Fibroblast of peridontal ligament (primary cell): ENCODE results near the gene PRSS53.
"Not testable (repeated sequence)": the region's sequence is repeated elsewhere in the genome, so short reads cannot be mapped to it uniquely, and the experiment has no call there.

ENCODE experiments used
- DNase-seq: peaks from one replicate; pipeline ENCODE4 v3.0.0-alpha.2; 2010; ENCODE audit errors: extremely low read depth

The PRSS53 gene

DNA sequence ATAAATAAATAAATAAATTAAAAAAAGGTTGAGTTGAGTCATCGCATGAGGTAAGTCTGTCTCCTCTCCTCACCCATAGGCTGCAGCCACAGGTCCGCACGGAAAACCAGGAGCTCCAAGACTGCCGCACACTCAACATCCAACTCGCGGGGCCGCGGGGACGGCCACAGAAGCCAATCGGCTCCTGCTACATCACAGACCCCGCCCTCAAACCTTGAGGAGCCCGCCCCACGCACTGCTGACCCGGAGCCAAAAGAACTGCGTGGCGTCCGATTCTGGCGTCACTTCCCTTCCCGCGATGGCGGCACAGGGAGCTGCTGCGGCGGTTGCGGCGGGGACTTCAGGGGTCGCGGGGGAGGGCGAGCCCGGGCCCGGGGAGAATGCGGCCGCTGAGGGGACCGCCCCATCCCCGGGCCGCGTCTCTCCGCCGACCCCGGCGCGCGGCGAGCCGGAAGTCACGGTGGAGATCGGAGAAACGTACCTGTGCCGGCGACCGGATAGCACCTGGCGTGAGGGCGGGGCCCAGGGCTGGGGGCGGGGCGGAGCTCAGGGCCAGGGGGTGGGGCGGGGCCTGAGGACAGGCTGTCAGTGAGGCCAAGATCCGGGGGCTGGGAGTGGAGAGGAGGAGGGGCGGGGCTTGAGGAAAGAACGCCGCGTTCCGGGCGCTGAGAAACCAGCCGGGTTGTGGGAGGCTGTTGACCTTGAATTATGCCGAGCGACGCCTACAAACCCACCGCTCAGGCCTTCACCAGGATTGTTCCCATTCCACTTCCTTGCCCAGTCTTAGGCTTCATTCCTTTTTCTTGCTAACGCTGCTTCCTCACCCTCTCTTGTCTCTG, 28.9 kb upstream of the PRSS53 start, which contains the start of gene KAT8:
TSS of gene KAT8 (plus strand) at position 281 of the 839 bp plus-strand sequence. CDS start at position 299, 18 bp downstream.
- DNase-seq, result peak; percentile 96

- DNase-seq, result no peak
These were observed 25.7 kb upstream of the PRSS53 start for GRCh38 chr16:31114468-31114867.

DNA sequence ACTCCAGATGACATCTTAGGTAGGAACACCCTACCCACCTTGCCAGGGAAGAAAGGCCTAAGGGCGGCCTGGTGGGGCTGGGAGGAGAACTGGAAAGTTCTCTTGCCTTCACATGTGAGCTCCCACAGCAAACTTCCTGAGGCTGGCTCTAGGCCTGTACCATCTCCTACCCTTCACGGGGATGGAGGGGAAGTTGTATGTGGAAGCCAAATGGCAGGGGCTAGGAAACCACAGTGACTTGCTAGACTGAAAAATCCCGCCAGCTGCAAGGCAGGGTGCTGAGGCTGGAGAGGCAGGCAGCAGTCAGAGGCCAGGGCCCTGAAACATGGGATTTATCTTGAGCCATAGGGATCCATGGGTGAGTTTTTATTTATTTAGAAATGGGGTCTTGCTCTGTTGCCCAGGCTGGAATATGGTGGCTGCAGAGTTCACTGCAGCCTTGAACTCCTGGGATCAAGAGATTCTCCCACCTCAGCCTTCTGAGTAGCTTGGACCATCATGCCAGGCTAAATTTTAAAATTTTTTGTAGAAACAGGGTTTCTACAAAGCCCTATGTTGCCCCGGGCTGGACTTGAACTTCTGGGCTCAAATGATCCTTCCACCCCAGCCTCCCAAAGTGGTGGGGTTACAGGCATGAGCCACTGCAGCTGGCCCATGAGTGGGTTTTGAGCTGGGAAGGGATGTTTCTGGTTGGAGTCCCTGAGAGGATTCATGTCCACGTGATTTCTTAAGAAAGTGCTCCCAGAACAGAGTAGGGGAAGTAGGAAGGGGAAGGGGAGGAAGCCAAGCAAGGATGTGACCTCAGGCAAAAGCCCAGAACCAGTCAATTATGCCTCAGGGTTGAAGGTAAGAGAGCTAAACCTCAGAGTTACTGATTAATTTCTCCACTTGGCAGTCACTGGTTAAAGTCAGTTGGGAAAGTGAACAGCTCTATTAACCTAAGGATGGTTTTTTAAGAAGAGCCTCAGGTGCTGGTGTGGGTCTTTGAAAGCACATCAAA, 24.7 kb upstream of the PRSS53 start:
- no peak for DNase-seq

GRCh38 chr16:31112711-31113110, 24.0 kb upstream of the PRSS53 start:
- DNase-seq, result no peak

DNA sequence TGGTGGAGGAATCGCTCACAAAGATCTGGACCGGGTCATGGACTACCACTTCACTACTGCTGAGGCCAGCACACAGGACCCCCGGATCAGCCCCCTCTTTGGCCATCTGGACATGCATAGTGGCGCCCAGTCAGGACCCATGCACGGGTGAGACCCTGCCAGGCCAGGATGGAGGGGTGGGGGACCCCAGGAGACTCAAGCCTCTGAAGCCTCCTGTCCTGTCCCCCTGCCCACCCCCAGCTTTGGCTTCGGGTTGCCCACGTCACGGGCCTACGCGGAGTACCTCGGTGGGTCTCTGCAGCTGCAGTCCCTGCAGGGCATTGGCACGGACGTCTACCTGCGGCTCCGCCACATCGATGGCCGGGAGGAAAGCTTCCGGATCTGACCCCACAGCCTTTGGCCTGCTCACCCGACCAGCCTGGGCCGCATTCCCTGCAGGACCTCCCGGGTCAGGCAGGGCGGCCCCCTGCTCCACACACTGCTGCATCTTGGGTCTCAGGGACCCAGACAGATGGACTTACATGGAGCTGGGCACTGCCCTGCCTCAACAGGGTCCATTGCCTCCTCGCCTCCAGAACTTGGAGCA, 23.2 kb upstream of the PRSS53 start:
- DNase-seq, result no peak

DNA sequence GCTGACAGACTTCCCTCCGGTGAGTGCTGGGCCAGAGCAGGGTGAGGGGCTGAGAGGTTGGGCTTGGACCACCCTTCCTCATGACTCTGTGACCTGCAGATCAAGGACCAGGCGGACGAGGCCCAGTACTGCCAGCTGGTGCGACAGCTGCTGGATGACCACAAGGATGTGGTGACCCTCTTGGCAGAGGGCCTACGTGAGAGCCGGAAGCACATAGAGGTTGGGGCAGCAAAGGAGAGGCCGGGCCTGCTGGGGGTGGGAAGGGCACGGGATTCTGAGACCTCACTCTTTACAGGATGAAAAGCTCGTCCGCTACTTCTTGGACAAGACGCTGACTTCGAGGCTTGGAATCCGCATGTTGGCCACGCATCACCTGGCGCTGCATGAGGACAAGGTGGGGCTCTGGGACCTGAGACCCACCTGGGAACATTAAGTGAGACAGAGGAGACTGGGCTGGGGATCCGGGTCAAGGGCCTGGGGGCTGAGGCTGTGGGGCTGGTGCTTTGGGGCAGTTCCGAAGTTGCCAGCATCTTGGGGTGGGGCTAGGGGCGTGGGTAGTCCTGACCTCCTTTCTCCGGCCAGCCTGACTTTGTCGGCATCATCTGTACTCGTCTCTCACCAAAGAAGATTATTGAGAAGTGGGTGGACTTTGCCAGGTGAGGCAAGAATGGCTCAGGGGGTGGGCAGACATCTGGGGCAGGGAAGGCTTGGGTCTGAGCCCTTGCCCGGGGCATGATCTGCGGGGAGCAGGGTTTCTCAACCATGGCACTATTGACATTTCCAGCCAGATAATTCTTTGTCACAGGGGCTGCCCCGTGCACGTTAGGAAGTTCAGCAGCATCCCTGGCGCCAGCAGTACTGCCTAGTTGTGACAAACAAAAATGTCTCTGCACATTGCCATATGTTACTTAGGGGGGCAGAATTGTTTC, 21.6 kb upstream of the PRSS53 start:
- DNase-seq, result no peak

DNA sequence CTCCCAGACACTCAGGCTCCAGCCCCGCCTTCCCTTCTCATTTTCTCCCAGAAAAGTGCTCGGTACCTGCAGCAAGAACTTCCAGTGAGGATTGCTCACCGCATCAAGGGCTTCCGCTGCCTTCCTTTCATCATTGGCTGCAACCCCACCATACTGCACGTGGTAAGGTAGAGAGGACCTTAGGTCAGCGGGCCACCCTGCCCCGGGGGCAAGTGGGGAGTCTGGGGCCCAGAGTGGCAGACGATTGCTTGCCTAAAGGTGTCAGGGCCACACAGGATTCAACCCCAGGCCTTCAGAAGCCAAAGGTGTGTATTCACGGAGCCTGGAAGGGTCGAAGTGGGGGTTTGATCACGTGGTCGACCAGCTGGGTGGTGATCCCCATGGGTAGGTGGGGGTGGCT, 20.9 kb upstream of the PRSS53 start:
- DNase-seq, result no peak

DNA sequence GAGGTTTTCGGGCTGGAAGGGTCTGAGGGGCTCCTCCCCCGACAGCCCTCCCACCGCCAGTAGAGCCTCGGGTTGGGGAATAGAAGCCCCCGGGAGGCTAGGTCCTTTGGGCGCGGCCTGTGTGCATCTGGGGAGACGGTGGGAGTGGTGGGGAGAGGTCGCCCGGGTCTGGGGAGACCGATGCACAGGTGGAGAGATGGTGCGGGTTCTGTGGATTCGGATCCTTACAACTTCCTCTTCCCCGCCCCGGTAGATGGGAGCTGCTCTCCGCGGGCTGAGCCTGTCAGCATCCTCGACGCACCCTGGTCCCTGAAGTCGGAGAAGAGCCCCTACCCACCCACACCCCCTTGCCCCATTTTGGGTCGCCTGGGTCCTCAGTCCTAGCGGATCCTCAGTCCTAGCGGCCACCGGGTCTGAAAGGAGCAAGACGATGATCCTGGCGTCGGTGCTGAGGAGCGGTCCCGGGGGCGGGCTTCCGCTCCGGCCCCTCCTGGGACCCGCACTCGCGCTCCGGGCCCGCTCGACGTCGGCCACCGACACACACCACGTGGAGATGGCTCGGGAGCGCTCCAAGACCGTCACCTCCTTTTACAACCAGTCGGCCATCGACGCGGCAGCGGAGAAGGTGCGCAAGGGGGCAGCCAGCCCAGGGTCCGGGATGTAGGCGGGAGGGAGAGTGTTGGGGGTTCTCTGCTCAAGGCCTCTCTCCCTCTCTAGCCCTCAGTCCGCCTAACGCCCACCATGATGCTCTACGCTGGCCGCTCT, 20.2 kb upstream of the PRSS53 start:
- DNase-seq, result no peak

DNA sequence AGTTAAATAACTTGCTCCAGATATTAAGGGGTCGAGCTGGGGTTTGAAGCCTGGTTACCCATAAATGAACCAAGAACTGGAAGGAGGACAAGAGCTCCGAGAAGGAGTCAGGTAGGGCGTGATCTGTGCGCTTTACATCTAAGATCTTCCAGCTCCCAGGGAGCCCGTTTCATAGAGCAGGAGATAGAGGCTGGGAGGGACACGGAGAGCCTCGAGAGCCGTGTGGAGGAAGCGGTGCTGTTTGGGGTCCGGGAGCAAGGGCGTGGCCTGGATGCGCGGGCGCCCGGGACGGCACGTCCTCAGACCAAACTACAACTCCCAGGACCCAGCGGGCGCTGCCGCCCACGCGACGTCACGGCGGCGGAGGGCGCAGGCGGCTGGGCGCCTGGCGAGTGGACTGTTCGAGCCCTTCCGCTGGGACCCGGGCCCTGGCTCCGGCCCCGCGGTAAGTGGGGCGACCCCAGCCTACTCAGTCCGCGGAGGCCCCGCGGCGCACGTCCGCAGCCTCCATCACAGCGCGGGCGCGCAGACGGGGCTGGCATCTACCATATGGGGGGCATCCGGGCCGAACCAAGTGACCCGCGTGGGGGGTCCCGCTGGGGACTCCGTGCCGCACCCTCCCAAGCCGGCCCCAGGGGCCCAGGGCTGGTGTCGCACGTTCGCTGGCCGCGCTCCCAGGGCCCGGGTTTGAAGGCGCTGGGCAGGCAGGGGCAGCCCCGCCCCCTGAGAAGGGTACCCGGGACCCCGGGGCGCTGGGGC, 19.5 kb upstream of the PRSS53 start, which contains the start of gene BCKDK:
TSS of gene BCKDK (plus strand) at position 352 of the 759 bp plus-strand sequence. CDS start 838 bp downstream, outside the sequence.
- peak; percentile 48 for DNase-seq

GRCh38 chr16:31107465-31107867, 18.7 kb upstream of the PRSS53 start:
- no peak for DNase-seq

DNA sequence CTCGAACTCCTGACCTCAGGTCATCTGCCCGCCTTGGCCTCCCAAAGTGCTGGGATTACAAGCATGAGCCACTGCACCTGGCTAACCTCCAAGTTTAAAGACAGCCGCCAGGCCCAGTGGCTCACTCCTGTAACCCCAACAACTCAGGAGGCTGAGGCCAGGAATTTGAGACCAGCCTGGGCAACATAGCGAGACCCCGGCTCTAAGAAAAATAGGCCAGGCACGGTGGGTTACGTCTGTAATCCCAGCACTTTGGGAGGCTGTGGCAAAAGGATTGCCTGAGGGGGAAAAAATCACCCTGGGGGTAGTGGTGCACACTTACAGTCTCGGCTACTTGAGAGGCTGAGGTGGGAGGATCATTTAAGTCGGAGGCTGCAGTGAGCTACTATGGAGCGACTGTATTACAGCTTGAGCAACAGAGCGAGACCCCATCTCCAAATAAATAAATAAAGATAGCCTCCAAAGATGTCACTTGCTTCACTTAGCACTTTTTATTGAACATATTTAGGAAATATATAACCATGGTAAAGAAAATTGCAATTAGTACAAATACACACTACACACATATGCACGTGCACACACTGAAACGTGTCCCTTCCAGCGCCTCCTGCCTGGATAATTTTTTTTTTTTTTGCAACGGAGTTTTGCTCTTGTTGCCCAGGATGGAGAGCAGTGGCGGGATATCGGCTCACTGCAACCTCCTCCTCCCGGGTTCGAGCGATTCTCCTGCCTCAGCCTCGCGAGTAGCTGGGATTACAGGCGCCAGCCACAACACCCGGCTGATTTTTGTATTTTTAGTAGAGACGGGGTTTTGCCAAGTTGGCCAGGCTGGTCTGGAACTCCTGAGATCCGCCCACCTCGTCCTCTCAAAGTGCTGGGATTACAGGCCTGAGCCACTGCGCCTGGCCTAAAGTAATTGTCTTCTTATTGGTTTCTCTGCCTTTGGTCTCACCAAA, 18.0 kb upstream of the PRSS53 start:
- no peak for DNase-seq

GRCh38 chr16:31105677-31106213, 17.0 kb upstream of the PRSS53 start:
- peak; percentile 47 for DNase-seq

GRCh38 chr16:31100876-31101641, 12.3 kb upstream of the PRSS53 start:
- not testable (repeated sequence) for DNase-seq

DNA sequence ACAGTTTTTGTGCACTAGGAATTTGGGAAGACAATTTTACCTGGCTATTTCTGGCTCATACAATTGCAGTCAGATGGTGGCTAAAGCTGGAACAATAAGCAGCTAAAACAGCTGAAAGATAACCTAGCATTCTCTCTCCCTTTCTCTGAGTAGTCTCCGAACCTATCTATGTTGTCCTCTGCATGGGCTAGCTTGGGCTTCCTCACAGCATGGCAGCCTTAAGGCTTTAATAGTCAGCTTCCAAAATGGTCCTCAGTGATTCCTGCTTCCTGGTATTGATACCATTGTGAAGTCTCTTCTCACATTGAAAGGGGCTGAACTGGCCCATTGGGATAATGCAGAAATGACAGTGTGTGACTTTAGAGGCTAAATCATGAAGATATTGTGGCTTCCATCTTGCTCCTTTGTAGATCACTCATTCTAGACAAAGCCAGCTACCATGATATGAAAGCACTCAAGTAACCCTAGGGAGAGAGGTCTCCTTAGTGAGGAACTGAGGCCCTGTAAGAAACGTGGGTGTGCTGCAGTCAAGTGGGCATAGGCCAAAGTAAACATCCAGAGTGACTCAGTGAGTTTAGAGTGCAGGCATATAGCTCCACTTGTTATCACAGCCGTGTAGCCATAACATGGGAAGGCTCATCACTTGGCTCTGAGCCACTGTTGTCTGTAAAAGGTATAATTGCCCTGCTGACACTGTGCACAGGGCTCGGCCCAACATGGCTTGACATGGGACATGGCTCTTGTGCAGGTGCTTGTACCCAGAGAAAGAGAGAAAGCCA, 11.3 kb upstream of the PRSS53 start:
- peak; percentile 13 for DNase-seq

DNA sequence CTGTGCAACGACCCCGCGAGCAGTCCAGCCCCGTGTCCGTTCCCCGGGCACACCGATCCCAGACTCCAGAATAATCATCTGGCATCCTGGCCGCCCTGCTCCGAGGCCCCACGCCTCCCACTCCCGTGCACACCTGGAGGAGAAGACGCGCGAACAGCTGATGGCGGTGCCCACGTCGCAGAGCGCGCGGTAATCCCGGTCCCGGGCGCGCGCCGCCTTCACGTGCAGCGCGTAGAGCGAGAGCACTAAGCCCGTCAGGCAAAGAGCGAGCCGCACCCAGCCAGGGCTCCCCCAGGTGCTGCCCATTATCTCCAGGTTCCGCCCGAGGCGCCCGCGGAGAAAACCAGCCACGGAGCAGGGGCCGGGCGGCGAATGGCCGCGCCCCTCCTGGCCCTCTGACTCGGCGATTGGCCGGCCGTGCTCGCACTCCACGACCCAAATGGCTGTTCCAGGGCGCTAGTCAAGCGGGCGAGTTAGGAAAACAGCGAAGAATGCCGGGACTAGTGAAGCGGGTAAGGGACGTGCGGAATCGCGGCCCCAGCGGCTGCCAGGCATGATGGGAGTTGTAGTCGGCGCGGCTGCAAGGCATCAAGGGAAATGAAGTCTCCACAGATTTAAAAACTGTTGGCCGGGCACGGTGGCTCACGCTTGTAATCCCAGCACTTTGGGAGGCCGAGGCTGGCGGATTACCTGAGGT, 5.8 kb upstream of the PRSS53 start, which contains the start of gene VKORC1:
TSS of gene VKORC1 (minus strand) at position 374 of the 697 bp plus-strand sequence. CDS start at position 306, 68 bp downstream.
- peak; percentile 97 for DNase-seq

DNA sequence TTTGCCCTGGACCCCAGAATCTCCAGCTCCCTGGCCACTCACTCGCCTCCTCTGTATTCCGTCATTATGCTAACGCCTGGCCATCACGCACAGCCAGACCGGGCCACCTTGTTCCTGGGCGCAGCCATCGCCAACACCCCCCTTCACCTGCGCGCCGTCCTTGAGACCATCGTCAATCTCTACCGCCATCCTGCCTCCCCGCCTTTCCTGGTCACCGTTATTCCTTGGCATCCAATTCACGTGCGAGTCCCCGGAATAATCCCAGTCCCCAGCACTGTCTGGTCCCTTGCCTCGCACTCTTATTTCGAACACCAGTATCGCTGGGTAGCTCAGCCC, 5.3 kb upstream of the PRSS53 start:
- DNase-seq, result no peak
